Stimulated activated CD4-positive, alpha-beta T cell treated with anti-CD3 and anti-CD28 coated beads, Interleukin-4, amount 100 ng/mL, for 48 hours (primary cell): ENCODE results near the gene LAMA4.

Source experiments
- DNase-seq, 2 donors: peaks; one replicate each; pipeline ENCODE4 v3.0.0-alpha.2; 2020; ENCODE audit warnings: low read depth in 2 of 2

LAMA4 gene

DNA sequence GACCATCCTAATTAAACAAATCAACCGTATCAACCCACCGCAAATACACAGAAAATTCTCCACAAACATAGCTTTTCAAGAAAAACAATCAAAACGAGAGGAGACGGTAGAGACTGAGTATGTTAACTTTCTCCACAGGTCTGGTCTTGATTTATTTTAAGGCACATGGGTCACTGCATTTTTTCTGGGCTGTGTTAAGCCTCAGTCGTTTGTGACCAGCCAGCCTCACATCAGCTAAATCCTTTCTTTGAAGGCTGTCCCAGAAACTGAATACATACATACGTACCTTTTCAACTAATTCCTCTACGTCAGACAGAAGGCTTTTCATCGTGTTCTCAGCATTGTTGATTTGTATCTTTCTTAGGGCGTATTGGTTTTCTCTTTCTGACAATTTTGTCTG lies 69.4 kb downstream of the LAMA4 start:
- no peak for DNase-seq

DNA sequence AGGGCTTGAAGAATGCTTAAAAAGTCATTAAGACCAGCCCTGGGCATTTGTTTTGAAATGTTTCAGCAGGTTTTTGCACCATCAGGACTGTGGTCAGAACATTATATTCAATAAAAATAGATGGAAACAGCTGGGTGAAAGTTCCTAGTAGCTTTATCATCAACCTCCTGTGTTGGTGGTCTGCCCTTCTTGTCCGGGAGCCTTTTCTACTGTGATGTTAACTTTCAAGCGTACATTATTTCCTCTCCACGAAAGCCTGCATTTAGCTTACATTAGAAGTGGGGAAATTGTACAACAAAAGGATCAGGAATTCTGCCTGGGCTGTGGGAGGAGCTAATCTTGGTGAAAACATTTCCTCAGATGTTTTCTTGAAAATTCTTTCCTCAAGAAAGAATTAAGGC lies 71.1 kb downstream of the LAMA4 start:
- no peak for DNase-seq

DNA sequence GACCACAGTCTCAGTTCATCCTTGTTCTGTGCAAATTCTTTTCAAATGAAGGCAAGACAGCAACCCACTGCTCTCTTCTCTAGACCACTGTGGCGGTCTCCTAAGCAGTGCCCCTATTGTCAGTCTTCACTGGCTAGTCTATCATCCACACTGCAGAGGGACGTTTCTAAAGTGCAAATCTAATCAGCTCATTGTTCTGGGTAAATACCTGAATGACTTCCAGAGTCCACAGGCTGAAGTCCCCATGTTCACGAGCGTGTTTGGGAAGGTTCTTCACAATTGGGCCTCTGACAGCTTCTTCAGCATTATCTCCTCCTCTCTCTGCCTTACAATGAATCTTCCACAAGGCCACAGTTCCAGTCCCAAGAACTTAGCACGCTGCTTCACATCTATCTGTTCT lies 73.2 kb downstream of the LAMA4 start:
- DNase-seq, result no peak

DNA sequence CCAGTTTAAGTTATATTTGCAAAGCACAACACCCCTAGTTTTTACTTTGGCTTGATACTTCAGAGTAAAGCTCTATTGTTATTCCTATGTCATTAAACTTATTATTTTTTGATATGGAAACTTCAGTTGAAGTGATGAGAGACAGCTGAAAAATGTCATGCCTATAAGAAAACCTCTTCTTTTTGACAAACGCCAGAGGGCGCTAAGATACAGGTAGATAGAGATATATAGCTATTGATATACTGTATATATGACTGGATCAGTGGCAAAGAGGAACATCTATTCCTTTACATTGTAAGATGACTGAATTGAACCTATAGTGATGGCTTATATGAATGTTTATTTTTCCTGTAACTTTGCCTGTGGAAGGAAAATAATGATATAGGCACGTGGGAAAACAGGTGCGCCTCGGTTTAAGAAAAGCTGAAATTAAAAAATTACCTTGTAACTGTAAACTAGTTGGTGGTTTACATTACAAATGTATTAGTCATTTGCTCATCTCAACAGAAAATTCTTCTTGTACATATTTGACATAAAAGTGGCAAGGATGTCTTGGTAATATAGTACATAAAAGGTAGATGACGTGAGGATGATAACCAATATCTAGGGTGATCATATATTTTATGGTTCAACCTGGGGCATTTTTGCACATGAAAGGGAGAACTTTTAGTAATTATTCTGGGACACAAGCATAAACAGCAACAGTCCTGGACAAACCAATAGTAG lies 74.1 kb downstream of the LAMA4 start:
- DNase-seq, result peak; percentile 4 to 16

DNA sequence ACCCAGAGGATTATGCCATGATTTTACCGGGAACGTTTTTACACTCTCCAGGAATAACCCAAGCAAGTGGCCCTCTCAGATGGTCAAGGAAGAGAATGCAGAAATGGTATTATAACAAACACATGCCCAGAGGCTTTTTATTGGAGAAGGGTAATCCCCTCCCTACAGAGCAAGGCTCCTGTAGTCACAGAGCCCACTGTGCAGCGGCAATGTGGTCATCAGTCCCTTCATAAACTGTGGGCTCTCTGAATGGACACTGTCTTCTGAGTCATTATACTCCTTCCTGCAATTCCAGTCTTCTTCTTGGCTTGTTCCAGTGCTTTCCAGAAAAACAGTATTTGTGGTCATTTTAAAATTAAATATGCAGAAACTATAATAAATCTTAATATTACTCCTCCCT lies 74.7 kb downstream of the LAMA4 start:
- no peak for DNase-seq

DNA sequence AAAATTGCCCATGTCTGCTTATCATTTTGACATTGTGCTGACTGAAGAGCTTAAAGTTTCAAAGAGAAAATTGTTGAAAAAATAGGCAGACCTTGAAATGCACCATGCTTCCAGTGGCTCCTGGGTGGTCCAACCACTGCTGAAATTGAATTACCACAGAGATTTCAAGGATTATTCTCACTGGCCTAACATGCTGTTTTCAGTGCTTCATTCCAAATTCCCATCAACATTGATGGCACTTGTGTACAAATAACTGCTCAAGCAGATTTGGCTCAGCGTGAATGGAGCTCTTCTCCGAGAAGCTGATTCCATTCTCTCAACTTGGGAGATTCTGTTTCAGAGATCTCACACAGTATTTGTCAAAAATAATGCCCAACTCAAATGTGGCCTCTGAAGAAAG lies 75.5 kb downstream of the LAMA4 start:
- DNase-seq, result no peak

DNA sequence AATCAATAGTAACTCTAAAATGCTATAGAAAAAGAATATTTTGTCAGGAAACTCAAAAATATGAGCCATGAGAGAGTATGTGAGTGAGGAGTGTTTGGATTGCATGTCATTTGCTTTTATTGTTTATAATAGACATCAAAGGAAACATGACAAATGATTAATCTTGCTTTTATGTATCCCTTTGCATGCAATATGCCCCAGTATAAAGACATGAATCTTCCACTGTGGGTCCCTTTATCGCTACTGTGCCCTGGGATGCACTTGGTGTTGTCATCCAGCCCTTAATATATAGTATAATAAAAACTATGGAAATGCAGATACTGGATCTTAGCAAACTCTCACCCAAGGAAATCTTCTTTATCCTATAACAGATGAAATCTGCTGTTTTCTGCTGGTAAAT lies 77.3 kb downstream of the LAMA4 start:
- no peak for DNase-seq

DNA sequence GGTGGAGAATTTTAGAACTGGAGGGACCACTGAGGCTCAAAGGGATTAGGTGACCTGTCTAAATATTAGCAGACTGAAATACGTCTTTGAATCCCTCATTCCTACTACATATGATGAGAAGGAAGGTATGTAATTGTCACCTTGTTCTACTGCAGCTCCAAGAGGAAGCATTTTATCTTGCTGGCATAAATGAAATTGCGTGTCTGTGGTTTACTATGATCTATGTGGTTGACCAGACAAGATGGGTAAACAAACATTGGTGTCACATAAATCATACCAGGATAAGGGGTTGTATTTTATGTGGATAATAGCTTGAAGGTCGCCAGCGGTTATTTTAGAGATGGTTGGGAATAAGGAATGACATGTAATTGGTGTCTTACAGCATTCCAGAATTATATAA lies 78.2 kb downstream of the LAMA4 start:
- no peak for DNase-seq

DNA sequence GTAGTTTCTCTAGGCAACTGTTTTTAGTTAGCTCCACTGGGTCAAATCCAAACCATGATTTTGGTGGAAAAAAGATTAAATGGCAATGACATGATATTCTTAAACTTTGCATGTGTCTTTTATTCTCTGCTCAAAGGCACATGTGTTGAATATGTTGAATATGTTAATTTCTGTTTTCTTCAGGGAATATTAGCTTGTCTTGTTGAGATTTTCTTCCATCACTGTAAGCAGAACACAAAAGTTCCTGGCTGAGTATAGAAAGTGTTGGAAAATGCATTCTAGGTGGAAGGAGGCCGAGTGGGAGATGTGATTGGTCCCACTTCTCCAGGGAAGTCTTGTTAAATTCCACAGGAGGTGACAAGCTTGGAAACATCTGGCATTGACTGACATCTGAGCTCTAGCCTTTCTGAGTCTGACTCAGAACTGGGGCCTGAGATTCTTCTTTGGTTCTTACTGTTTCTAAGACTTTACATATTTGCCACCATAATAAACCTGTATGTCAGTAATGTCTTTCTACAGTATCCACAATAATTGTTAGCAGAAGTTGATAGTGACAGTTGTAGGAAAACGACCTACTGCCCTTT lies 81.1 kb downstream of the LAMA4 start:
- DNase-seq, result no peak

DNA sequence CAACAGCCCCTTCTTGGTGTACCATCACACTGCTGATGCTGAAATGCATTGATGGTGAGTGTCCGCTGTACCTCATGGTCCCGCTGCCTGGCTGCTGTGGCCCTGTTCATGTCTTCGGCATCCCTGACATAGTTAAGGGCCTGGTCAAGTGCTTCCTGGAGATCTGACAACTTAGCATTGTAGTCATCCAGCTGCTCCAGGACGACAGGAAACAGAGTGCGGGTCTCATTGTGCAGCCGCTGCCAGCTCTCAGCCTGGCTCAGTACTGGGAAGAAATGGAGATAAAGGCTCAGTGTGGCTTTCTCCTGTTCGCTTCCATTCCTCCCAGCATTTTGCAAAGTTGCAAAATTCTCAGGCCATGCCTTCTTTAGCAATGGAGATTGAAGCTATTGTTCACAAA lies 81.8 kb downstream of the LAMA4 start:
- DNase-seq, result no peak

DNA sequence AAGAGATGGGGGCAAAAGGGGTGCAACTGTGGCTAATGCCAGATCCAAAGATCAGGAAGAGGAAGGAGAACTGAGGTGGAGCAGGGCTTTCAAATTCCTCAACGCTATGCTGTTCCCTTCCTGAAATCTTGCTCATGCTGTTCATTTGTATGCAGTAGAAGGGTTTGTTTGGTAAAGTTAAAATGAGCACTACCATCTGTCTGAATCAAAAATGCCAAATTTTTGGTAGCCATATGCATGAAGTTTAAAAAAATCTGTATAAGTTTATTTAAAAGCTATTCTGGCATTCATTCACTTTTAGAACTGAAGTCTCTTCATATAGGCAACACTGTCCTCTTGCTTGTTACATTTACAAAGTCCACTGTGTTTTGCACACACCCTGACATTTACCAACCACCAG lies 84.8 kb downstream of the LAMA4 start:
- DNase-seq, result no peak

DNA sequence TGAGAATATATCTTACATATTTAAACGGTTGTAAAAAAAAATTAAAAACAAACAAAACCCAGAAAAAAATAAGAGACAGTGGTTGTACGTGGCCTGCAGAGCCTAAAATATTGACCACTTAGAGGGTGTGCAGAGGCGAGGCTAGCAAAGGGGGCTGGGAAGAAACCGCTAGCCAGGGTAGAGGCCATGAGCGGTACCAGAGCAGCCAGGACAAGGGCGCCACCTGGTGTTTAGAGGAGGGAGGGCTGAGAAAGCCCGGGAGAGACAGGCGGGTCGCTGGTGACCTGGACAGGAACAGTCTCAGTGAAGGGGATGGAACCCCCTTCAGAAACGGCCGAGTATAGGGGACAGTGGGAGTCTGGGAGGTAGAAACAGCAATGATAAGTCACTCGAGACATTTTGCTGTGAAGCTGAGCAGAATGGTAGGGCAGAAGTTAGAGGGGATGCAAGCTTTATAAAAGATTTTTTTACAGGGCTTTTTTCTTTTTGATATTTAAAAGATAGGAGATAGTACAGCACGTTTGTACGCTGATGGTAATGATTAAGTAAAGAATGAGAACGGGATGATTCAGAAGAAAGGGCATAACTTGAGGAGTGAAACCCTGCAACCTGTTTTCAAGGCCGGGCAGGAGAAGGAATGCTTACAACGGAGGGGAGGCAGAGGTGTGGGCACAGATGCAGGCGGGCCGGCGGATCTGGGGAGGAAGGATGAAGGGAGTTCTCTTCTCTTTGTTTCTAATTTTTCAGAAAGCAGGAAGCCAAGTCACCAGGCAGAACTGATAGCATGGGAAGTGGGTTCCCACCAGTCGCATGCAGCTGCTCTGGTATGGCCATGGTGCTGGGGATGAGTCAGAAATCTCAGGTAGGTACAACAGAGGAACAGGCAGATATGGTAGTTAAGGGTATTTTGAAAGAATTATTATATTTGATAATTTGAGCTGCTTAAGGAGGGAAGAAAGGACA lies 90.8 kb downstream of the LAMA4 start:
- peak; percentile 74 to 83 for DNase-seq

DNA sequence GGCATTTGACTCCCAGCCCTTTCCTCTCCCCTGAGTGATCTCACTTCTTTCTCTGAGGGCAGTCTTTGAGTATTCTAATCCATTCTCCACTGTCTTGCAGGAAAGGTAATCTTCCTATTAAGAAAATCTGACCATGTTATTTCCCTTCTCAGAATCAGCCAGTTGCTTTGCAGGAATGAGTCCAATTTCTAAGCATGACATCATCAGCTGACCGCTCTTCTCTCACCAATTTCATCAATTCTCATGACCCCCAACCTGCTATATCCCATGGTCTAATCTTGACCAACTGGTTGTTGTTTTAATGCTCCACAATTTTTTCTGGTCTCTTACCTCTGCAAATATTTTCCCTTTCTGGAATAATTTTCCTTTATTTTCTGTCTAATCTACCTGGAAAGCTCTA lies 93.6 kb downstream of the LAMA4 start:
- no peak for DNase-seq

DNA sequence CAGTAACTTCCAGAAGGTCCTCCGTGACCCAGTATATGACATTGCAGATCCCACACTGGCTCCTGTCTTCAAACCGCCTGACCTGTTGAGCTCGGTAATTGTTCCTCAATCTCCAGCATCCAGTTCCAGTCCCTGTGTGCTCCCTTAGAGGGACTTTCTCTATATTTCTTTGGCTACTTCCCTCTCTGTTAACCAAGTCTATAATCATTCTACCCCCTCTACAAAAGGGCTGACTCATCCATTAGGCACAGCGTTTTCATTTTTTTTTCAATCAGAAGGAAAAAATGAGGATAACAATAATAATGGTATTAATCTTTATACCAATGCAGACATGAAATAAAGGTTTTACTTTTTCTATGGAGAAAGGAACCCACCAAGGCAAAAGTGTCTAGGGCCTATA lies 97.7 kb downstream of the LAMA4 start:
- no peak for DNase-seq

DNA sequence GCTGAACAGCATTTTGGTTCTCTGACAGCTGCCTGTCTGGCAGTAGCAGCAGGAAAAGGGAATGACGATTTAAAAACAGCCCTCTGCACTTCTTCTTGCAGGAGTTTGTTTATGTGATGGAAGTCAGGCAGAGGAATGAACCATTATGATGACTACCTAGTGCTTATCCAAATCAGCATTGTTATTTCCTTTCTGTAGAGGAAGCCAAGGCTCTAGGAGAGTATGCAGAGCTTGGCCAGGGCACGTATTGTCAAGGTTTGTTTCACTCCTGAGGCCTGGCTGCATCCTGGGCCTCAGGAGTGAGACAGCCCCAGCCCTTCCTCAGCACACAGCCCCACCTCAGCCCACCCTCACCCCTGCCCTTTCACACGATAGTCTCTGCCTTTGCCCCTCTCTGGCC lies 98.5 kb downstream of the LAMA4 start:
- DNase-seq, result no peak

DNA sequence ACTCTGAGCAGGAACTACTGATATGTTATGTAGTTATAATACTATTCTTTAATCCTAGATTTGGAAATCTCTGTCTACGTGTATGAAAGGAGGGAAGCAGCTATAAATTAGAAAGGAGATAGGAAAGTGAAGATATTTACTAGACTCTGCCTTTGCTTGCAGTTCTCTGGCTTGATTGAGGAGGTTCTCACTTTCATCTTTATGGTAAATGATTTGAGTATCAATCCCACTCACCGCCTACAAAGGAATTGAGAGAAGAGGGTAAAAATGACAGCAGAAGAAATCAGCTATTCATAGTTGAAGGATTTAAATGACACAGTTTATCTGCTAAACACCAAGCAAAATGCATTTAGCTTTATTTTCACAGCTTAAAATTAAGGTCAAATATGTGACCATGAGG lies 99.7 kb downstream of the LAMA4 start:
- DNase-seq, result no peak

DNA sequence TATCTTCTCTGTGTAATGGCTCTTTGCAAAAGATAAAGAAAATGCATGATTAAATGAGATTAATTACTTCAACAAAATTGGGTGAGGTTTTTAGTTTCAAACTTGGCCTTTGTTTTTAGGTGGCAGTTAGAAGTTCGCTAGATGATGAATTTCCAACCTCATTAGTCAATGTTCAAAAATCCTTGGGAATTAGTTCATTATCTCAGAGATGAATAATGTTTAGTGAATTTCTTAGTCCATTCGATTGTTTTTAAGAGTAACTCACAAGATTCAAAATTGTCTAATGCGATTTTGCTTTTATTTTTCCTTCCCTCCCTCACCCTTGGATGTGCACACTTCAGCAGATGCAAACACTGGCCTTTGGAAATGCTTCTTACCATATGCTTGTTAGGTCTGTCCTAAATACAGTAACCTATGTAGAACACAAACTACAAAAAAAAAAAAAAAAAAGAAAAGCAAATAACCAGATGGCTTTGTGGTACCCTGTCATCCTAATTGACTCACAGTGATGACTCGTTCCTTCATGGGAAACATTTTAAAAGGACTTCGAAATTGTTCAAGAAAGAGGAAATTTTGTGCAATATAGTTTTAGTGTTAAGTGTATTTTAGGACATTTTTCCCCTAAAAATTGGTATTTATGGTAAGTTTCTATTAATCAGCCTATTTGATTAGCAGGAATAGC lies 100.3 kb downstream of the LAMA4 start:
- DNase-seq, result no peak

DNA sequence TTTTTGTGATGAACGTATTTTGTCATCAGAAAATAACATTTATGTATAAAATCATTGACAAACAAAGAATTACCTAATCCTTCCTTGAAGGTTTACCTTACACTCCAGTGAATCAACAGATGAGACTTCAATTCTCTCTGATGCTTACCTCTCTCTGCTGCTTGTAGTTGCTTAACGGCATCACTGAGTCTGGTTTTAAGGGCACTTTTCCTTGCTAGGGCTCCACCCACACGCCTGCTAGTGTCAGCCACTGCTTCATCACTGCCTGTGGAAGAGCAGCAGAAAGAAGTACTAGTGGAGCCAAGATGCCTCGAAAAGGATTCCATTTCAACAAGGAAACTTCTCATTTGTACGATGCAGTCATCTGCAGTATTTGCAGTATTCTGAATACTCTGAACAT lies 104.0 kb downstream of the LAMA4 start:
- DNase-seq, result no peak

DNA sequence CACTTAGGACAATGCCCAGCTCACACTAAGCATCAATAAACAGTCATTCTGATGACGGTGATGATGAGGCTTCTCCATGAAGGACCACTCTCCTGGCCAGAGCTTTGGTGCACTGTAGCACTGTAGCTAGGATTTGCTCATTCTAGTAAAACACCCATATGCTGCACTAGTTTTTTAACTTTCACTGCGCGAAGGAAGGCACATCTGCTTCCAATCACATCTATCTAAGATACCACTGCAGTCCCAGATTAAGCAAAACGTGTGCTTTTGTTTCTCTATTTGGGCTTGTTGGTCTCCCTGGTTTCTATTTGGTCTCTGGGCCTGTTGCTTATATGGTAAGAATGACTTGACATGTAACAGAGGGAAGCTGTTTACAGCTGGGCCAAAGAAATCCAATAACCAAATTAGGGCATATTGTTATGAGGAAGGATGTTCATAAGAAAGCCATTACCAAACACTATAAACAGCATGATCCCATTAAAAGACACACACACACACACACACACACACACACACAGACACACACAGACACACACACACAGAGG lies 104.6 kb downstream of the LAMA4 start:
- no peak for DNase-seq

DNA sequence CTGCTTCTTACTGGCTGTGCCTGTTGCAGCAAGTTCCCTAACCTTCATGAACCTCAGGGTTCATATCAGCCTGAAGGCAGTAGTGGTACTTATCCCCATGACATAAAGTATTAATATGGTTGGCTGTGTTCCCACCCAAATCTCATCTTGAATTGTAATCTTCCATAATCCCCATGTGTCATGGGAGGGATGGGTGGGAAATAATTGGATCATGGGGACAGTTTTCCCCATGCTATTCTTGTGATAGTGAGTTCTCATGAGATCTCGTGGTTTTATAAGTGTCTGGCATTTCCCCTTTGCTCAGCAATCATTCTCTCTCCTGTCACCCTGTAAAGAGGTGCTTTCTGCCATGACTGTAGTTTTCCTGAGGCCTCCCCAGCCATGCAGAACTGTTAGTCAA lies 105.1 kb downstream of the LAMA4 start:
- DNase-seq, result no peak

DNA sequence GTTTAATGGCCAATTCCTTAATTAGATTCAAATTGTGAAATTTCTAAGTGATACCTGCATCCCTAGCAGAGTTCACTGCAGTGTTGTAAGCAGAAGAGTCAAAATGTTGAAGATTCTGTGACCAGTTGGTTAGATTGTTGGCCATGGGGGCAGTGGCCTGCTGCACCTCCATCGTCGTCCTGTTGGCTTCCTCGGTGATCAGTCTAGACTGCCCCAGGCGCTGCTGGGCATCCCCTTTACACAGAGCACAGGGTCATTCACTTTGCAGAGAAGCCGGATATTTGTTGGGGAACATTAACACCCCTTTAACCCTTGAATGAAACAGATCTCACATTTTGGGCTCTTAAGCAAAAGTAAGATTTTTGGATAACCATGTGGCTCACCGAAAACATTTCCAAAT lies 106.3 kb downstream of the LAMA4 start:
- no peak for DNase-seq

DNA sequence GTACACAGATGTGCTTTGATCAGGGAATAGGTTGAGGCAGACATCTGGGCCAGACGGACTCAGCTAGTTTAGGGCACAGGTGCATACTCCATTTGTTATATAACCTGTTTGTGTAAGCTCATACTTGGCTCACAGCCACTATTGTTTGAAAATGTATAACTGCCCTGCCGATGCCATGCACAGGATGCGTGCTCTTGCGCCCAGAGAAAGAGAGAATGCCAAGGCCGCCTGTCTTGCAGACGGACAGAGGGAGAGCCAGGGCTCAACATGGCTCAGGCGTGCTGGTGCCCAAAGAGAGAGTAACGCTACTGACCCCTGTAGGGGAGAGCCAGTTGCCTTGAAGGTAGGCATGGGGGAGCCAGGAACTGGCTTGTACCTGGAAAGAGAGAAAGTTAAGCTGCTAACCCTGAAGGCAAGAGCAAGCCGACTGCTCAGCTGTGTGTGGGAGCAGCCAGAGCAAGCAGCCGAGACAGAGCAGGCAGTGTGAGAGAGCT lies 109.2 kb downstream of the LAMA4 start:
- DNase-seq, result no peak
